AG04449 (cell line): ENCODE data around the gene PTPN14.

Source experiments
- CTCF ChIA-PET: fragments of 350-600 bp; formaldehyde crosslinking; extraction: SDS; loops from one replicate; lab custom pipeline; 2021; ENCODE audit warnings: antibody characterized with exemption; lab: Yijun Ruan, JAX
- POLR2A ChIA-PET: fragments of 400-600, 350-600 bp; formaldehyde crosslinking; extraction: SDS; loops from one replicate; lab custom pipeline; 2020; ENCODE audit warnings: antibody characterized with exemption, inconsistent platforms; lab: Yijun Ruan, JAX
- DNase-seq: peaks from one replicate; pipeline ENCODE4 v3.0.0-alpha.2; 2010; ENCODE audit warnings: low read depth, low spot score
- H3K4me3 ChIP-seq: 2 replicates; pipeline ENCODE4 v1.5.1; 2011; ENCODE audit warnings: low read depth, mild to moderate bottlenecking, control low read depth, low read length
- TF ChIP-seq, protein P1 (sequence below): IDR thresholded peaks from one replicate; pipeline ENCODE4 v1.5.1; 2011; ENCODE audit warnings: mild to moderate bottlenecking, moderate library complexity, low read length, control low read depth, inconsistent platforms; ENCODE audit not compliant: insufficient read depth; ENCODE audit errors: missing control alignments

The PTPN14 gene

GRCh38 chr1:214470132-214470531 lies 81.3 kb downstream of the PTPN14 start:
- POLR2A ChIA-PET, result no interaction called here
- DNase-seq, result no peak
- TF ChIP-seq, protein P1, sequence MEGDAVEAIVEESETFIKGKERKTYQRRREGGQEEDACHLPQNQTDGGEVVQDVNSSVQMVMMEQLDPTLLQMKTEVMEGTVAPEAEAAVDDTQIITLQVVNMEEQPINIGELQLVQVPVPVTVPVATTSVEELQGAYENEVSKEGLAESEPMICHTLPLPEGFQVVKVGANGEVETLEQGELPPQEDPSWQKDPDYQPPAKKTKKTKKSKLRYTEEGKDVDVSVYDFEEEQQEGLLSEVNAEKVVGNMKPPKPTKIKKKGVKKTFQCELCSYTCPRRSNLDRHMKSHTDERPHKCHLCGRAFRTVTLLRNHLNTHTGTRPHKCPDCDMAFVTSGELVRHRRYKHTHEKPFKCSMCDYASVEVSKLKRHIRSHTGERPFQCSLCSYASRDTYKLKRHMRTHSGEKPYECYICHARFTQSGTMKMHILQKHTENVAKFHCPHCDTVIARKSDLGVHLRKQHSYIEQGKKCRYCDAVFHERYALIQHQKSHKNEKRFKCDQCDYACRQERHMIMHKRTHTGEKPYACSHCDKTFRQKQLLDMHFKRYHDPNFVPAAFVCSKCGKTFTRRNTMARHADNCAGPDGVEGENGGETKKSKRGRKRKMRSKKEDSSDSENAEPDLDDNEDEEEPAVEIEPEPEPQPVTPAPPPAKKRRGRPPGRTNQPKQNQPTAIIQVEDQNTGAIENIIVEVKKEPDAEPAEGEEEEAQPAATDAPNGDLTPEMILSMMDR, result no peak
- no peak overlapping the region for H3K4me3 ChIP-seq
- CTCF ChIA-PET, result interaction anchor here (0.8 to 1.7 kb wide), 4 partner anchors 8 to 114 kb away, joined by 3 to 4 read pairs (median 3); no protein-coding TSS in a partner anchor

DNA sequence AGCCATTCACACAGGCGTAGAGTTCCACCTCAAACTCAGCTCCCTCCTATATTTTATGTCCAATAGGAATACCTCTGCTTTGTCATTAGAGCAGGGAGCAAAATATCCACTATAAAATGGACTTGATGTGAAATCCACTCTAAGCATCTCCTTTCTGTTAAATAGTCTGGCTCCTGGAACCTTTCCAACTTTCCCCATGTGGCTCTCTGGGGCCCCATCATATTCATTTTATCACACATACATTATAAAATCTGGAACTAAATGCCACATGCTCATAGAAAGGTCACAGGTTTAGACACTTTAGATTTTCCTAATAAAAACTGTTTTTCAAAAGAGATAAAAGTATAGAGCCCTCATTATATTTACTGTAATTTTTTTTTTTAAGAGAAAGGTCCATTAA lies 82.1 kb downstream of the PTPN14 start:
- TF ChIP-seq, protein P1, result no peak
- no peak for DNase-seq
- CTCF ChIA-PET, result interaction anchor here (1.4 to 1.7 kb wide), 2 partner anchors 23 to 115 kb away, joined by 3 to 4 read pairs; no protein-coding TSS in a partner anchor
- H3K4me3 ChIP-seq, result no peak overlapping the region
- POLR2A ChIA-PET, result no interaction called here

DNA sequence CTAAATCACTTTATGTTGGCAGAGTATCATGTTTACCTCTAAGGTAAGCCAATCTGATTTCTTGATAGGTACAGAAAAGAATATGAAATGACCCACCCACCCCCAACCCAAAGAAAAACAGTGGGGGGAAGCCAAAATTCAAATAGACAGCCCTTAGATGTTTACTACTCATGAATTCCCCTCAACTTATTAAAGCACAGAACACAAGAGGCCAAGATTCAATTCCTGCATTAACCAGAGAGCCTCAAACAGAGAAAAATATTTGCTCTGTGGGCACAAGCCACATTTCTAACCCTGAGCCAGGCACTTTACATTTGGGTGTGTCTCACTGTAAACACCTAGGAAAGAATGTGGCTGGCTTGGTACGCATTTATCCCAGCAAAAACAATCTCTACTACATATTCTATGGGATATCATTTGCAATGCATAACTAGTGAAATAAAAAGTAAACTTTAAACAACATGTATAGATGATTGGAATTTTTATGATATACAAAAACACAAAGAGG lies 84.3 kb downstream of the PTPN14 start:
- TF ChIP-seq, protein P1, result no peak
- CTCF ChIA-PET, result interaction anchor here (1.1 to 1.8 kb wide), 3 partner anchors 9 to 133 kb away, joined by 4 read pairs; no protein-coding TSS in a partner anchor
- H3K4me3 ChIP-seq, result no peak overlapping the region
- no peak for DNase-seq
- POLR2A ChIA-PET, result no interaction called here

DNA sequence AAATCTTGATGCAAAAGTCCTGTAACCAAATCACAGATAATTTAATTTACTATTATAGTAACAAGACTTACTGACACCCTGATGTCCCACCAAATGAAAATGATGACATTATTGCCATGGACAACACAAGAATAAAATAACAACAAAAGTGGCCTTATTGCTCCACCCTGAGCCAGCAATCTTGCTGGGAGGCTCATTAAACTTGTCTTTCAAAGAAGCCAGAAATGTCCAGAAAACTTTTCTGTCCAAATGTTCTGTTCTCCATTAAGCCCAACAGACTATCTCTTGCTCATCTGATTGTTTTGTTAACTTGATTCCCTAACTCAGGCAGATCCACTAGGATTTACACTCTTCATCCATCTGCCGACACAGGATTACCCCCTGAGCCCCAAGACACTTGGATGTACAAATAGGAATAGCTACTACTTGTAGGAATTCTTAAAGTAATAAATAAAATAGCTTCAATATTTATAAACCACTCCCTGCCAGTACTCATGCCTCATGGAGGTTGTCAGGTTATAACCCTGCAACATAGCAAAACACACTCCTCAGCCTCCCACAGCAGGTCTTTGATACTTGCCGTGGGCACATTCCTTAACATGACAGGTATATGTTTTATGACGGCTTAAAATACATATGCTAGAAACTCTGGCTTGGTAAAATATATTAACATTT lies 84.9 kb downstream of the PTPN14 start:
- no peak for DNase-seq
- ChIA-PET CTCF (interaction anchor here (1.1 to 1.8 kb wide), 3 partner anchors 9 to 133 kb away, joined by 4 read pairs; no protein-coding TSS in a partner anchor), POLR2A (no interaction called here)
- H3K4me3 ChIP-seq, result no peak overlapping the region
- TF ChIP-seq, protein P1, result no peak

DNA sequence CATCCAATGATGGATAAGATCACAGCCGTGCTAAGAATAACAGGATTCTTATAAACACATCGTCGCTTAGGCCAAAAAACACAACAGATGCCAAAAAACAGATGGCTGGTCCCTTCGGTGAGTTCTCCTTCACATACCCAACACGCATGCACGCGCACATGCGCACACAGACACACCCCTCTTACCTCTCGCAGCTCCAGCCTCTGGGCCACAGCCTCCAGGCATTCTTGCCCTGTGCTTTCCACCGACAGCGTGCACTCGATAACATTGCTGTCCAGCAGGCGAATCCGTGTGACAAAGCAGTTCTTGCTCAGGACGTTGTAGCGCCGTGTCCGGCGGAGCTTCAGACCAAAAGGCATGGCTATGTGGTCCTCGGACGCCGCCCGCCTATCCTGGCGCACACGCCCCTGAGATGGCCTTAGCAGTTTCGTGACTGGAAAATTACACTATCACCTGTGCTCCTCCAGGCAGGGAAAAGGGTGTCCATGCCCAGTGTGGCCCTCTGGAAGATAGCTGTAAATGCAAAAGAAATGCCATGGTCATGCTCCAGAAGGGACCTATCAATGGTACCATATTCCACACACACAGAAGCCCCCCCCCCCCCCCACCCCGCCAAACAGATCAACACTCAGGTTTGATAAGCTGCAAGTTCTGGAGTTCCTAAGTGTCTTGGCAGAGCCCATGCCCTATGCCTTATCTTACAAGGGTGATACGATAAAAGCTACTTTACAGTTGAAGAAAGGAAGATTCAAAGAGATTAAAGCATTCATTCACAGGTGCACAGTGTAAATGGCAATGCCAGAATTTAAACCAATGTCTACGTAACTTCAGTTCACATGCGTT lies 86.7 kb downstream of the PTPN14 start:
- CTCF ChIA-PET, result interaction anchor here (0.7 kb wide), 1 partner anchor 132 kb away, joined by 3 read pairs; no protein-coding TSS in a partner anchor
- no peak for DNase-seq
- POLR2A ChIA-PET, result interaction anchor here (0.7 kb wide), 1 partner anchor 21 kb away, joined by 3 read pairs; no protein-coding TSS in a partner anchor
- no peak overlapping the region for H3K4me3 ChIP-seq
- TF ChIP-seq, protein P1, result no peak
